Stomach (tissue), 9 donors: Measurements from ENCODE around the gene KCNQ5. TPM values are rescaled to one million over a fixed set of nuclear protein-coding genes. Genes with fewer than 3 reads are reported as not detected.

ENCODE experiments used
- DNase-seq, 2 donors: peaks; one replicate each; pipeline versions ENCODE4 v3.0.0 to v3.0.0-alpha.2; 2013 to 2019
- H3K27ac ChIP-seq, 5 donors: fragments of 200-600 bp in 4 of 5; sonication (generic) in 4 of 5; one replicate each; pipeline ENCODE4 v1.5.1; 2013 to 2019; ENCODE audit warnings: mild to moderate bottlenecking in 1 of 5, moderate library complexity in 1 of 5
- H3K27me3 ChIP-seq, 3 donors: fragments of 200-600 bp; sonication (generic); one replicate each; pipeline ENCODE4 v1.5.1; 2017 to 2019; ENCODE audit warnings: mixed run types in 1 of 3
- H3K36me3 ChIP-seq, 4 donors: fragments of 200-600 bp; sonication (generic); 1 replicate in 3 of 4; 2 replicates in 1 of 4; pipeline ENCODE4 v1.5.1; 2016 to 2019
- H3K4me1 ChIP-seq, 4 donors: fragments of 200-600 bp; sonication (generic); one replicate each; pipeline ENCODE4 v1.5.1; 2016 to 2019
- H3K4me3 ChIP-seq, 4 donors: fragments of 200-600 bp; sonication (generic) in 3 of 4; one replicate each; pipeline ENCODE4 v1.5.1; 2016 to 2019; ENCODE audit warnings: mild to moderate bottlenecking in 1 of 4
- H3K9me3 ChIP-seq, 4 donors: fragments of 200-600 bp; sonication (generic); one replicate each; pipeline ENCODE4 v1.5.1; 2016 to 2019
- EP300 ChIP-seq: sonication (generic); formaldehyde crosslinking; IDR thresholded peaks from one replicate; pipeline ENCODE4 v1.6.1; 2017; ENCODE audit warnings: antibody characterized with exemption
- POLR2A ChIP-seq, 4 donors: fragments of 450-650 bp; IDR thresholded peaks; one replicate each; pipeline ENCODE4 v1.6.1; 2016; ENCODE audit warnings: antibody characterized with exemption in 4 of 4, control low read depth in 2 of 4, mild to moderate bottlenecking in 1 of 4, moderate library complexity in 1 of 4
- POLR2AphosphoS5 ChIP-seq, 3 donors: sonication (generic); formaldehyde crosslinking; IDR thresholded peaks; one replicate each; pipeline ENCODE4 v1.6.1; 2016; ENCODE audit warnings: antibody characterized with exemption in 3 of 3
- WGBS, 5 donors: extraction: QIAGEN DNeasy Blood & Tissue Kit in 3 of 5; methylation state at CpG; one replicate each; pipeline versions ENCODE4 v1.1.5 to v1.1.7; 2013 to 2018; 5-methylcytosine and 5-hydroxymethylcytosine counted together
- intact Hi-C: fragments of 100-400 bp; cut with DNase I; formaldehyde crosslinking; loops from one replicate; pipeline ENCODE4 v1.15.1; 2023; ENCODE audit warnings: low total_unique reads
- polyA plus RNA-seq, 3 donors: library from polyadenylated mRNA; stranded (reverse); fragments of 200-250 nt; gene quantifications; one replicate each; pipeline ENCODE4 v1.2.3, GENCODE V29; 2013
- total RNA-seq, 5 donors: library from RNA; depleted of rRNA; stranded (reverse); fragments of >200 nt; gene quantifications; one replicate each; pipeline versions ENCODE4 v1.1.0 to v1.2.3, GENCODE V29; 2014 to 2016
- TF ChIP-seq, protein P1 (sequence below), 7 experiments: fragments of 450-650 bp in 4 of 7; fragments of 200-600 bp in 3 of 7; sonication (generic) in 3 of 7; IDR thresholded peaks; one replicate each; pipeline ENCODE4 v1.5.1; 2016 to 2019; ENCODE audit warnings: antibody characterized with exemption in 7 of 7, control low read depth in 2 of 7, mild to moderate bottlenecking in 1 of 7
- donor health status: healthy with polysubstance abuse.
- donor health status: Bipolar disorder and iron deficiency.
- donor health status: healthy.

Gene KCNQ5
- total and polyA plus RNA-seq, 8 donors: 0.12 to 2.8 (median 0.37) TPM; not detected in 2

GRCh38 chr6:73176057-73176456 lies 554.2 kb downstream of the KCNQ5 start:
- DNase-seq: no peak
- Histone ChIP-seq H3K4me3 (no peak overlapping the region), H3K27ac (no peak overlapping the region), H3K36me3 (no peaks in the 10 kb centered on the region), H3K9me3 (no peaks in the 10 kb centered on the region), H3K4me1 (peaks cover 0 to 6% (median 1%) of the 10 kb centered on the region in 4 donors), H3K27me3 (no peaks in the 10 kb centered on the region)
- TF ChIP-seq, protein P1, sequence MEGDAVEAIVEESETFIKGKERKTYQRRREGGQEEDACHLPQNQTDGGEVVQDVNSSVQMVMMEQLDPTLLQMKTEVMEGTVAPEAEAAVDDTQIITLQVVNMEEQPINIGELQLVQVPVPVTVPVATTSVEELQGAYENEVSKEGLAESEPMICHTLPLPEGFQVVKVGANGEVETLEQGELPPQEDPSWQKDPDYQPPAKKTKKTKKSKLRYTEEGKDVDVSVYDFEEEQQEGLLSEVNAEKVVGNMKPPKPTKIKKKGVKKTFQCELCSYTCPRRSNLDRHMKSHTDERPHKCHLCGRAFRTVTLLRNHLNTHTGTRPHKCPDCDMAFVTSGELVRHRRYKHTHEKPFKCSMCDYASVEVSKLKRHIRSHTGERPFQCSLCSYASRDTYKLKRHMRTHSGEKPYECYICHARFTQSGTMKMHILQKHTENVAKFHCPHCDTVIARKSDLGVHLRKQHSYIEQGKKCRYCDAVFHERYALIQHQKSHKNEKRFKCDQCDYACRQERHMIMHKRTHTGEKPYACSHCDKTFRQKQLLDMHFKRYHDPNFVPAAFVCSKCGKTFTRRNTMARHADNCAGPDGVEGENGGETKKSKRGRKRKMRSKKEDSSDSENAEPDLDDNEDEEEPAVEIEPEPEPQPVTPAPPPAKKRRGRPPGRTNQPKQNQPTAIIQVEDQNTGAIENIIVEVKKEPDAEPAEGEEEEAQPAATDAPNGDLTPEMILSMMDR (IDR thresholded peaks at IDR 0.05): no peak
- TF ChIP-seq POLR2A (IDR thresholded peaks at IDR 0.05) (no peak), POLR2AphosphoS5 (IDR thresholded peaks at IDR 0.05) (no peak), EP300 (no peak)
- WGBS, 5 donors: 81 to 86% (median 85%) methylated on average over 6 of the region's 6 CpGs
- intact Hi-C loops: no loop called here

- WGBS, 5 donors: 77 to 86% (median 85%) methylated on average over 5 of the region's 5 CpGs
- no peak overlapping the region for H3K27ac ChIP-seq
- H3K36me3 ChIP-seq: no peaks in the 10 kb centered on the region
- intact Hi-C loops: no loop called here
- no peaks in the 10 kb centered on the region for H3K9me3 ChIP-seq
- H3K27me3 ChIP-seq: no peaks in the 10 kb centered on the region
- no peak for DNase-seq
- H3K4me3 ChIP-seq: no peak overlapping the region
- TF ChIP-seq, protein P1 (IDR thresholded peaks at IDR 0.05): no peak
- TF ChIP-seq POLR2A (IDR thresholded peaks at IDR 0.05) (no peak), EP300 (no peak), POLR2AphosphoS5 (IDR thresholded peaks at IDR 0.05) (no peak)
- H3K4me1 ChIP-seq: peaks cover 0 to 6% (median 1%) of the 10 kb centered on the region in 4 donors
These were observed 555.5 kb downstream of the KCNQ5 start for GRCh38 chr6:73177221-73177944.

GRCh38 chr6:73180076-73180738 lies 558.3 kb downstream of the KCNQ5 start:
- WGBS, 5 donors: 80 to 88% (median 82%) methylated on average over 6 of the region's 6 CpGs
- TF ChIP-seq POLR2AphosphoS5 (IDR thresholded peaks at IDR 0.05): no peak
- TF ChIP-seq, protein P1 (IDR thresholded peaks at IDR 0.05): no peak
- TF ChIP-seq EP300: no peak
- TF ChIP-seq POLR2A (IDR thresholded peaks at IDR 0.05): no peak
- Histone ChIP-seq H3K9me3 (no peaks in the 10 kb centered on the region), H3K4me1 (peaks cover 0 to 6% (median 1%) of the 10 kb centered on the region in 4 donors), H3K36me3 (no peaks in the 10 kb centered on the region), H3K27ac (no peak overlapping the region), H3K4me3 (peak overlapping the region in 3 of 4 donors; percentile 19 to 36 (median 27)), H3K27me3 (no peaks in the 10 kb centered on the region)
- DNase-seq: no peak
- intact Hi-C loops: loop anchor here (10.0 kb wide), 1 partner anchor 765 kb away; no protein-coding TSS in a partner anchor

DNA sequence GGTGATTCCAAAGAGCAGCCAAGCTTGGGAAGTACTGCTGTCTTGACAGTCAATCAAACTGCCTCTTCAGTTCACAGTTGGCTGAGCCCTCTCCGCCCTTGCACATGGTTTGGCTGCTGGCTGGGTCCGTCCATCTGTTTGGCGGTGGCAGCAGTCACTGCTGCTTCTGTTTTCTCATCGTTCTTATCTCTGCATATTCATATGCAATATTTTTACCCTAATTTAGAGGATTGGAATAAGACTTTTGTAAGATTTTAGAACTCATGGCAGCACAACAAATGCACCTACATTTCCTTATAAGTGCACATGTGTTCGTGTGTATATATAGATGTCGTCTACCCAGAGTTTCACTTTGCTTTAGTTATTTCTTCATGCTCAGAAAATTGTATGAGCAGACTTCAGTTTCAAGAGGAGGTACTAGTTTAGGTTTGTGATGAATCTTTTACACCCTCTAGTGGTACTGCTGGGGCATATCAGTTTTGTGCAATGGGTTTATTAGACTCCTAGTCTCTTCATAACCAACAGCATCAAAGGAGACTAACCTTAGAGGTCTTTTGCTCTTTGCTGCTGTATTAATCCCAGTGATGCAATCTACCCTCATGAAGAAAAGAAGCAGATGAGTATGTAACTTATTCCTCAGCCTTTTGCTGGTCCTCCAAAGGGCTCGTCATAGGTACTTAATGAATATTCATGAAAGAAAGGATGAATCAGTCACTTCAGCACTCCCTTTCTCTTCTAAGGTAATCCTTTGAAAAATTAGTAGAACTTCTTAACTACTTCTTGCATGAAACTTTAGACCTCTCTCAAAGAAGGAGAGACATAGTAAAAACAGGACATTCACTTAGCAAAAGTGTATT lies 559.1 kb downstream of the KCNQ5 start:
- Histone ChIP-seq H3K27me3 (no peaks in the 10 kb centered on the region), H3K9me3 (no peaks in the 10 kb centered on the region), H3K27ac (no peak overlapping the region), H3K4me3 (peak overlapping the region; percentile 19 to 36 (median 30)), H3K36me3 (no peaks in the 10 kb centered on the region), H3K4me1 (peaks cover 0 to 6% (median 1%) of the 10 kb centered on the region in 4 donors)
- no peak for TF ChIP-seq POLR2AphosphoS5 (IDR thresholded peaks at IDR 0.05)
- TF ChIP-seq, protein P1 (IDR thresholded peaks at IDR 0.05): peak in 6 of 7 experiments; percentile 17 to 85 (median 75)
- intact Hi-C loops: loop anchor here (10.0 kb wide), 1 partner anchor 766 kb away; no protein-coding TSS in a partner anchor
- 11 to 18% (median 17%) methylated on average over 7 of the region's 7 CpGs for WGBS, 5 donors
- peak in 1 of 2 donors; percentile 78 for DNase-seq
